Type B pancreatic cell (in vitro differentiated cells): Measurements from ENCODE around the gene UGT1A5. TPM values are rescaled to one million over a fixed set of nuclear protein-coding genes. Genes with fewer than 3 reads are reported as not detected.

ENCODE experiments used
- DNase-seq: peaks from one replicate; pipeline ENCODE4 v3.0.0; 2021; ENCODE audit warnings: mixed read lengths; ENCODE audit not compliant: unreplicated experiment; ENCODE audit errors: extremely low spot score
- H3K27ac Mint-ChIP-seq: 2 replicates; pipeline ENCODE4 v1.8.0; 2021; ENCODE audit warnings: mild to moderate bottlenecking, mixed read lengths
- H3K27me3 Mint-ChIP-seq: 2 replicates; pipeline ENCODE4 v1.8.0; 2021; ENCODE audit warnings: mixed read lengths
- H3K36me3 Mint-ChIP-seq: 2 replicates; pipeline ENCODE4 v1.8.0; 2021; ENCODE audit warnings: mixed read lengths
- H3K4me1 Mint-ChIP-seq: one replicate; pipeline ENCODE4 v1.8.0; 2021; ENCODE audit warnings: mixed read lengths; ENCODE audit not compliant: unreplicated experiment
- H3K4me3 Mint-ChIP-seq: 2 replicates; pipeline ENCODE4 v1.8.0; 2021; ENCODE audit warnings: mild to moderate bottlenecking, mixed read lengths
- H3K9me3 Mint-ChIP-seq: 2 replicates; pipeline ENCODE4 v1.8.0; 2021; ENCODE audit warnings: mixed read lengths
- total RNA-seq: library from RNA; stranded (reverse); gene quantifications from 2 replicates; pipeline ENCODE4 v1.2.1, GENCODE V29; 2021; ENCODE audit warnings: low replicate concordance
- TF ChIP-seq, protein P1 (sequence below): fragments of 200-600 bp; sonication (generic); conservative IDR thresholded peaks from 2 replicates; pipeline ENCODE4 v1.5.0; 2021; ENCODE audit warnings: antibody characterized with exemption, mild to moderate bottlenecking

UGT1A5 gene
- total RNA-seq, 1 donor from 2014 or later = not detected

DNA sequence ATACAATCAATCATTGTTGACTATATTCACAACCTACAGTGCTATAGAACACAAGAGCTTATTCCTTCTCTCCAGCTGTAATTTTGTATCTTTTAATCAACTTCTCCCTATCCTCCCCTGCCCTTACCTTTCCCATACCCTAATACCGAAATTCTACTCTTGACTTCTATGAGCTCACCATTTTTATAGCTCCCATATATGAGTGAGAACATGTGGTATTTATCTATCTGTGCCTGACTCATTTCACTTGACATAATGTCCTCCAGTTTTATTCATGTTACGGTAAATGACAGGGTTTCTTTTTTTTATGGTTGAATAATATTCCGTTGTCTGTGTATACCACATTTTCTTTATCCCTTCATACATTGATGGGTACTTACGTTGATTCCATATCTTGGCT, 68.1 kb downstream of the UGT1A5 start:
- TF ChIP-seq, protein P1, sequence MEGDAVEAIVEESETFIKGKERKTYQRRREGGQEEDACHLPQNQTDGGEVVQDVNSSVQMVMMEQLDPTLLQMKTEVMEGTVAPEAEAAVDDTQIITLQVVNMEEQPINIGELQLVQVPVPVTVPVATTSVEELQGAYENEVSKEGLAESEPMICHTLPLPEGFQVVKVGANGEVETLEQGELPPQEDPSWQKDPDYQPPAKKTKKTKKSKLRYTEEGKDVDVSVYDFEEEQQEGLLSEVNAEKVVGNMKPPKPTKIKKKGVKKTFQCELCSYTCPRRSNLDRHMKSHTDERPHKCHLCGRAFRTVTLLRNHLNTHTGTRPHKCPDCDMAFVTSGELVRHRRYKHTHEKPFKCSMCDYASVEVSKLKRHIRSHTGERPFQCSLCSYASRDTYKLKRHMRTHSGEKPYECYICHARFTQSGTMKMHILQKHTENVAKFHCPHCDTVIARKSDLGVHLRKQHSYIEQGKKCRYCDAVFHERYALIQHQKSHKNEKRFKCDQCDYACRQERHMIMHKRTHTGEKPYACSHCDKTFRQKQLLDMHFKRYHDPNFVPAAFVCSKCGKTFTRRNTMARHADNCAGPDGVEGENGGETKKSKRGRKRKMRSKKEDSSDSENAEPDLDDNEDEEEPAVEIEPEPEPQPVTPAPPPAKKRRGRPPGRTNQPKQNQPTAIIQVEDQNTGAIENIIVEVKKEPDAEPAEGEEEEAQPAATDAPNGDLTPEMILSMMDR = no peak
- H3K36me3 Mint-ChIP-seq = no peaks in the 10 kb centered on the region
- DNase-seq = no peak
- no peaks in the 10 kb centered on the region for H3K4me1 Mint-ChIP-seq
- peaks cover 3% of the 10 kb centered on the region for H3K9me3 Mint-ChIP-seq
- no peak overlapping the region for H3K4me3 Mint-ChIP-seq
- H3K27me3 Mint-ChIP-seq = peaks cover 29% of the 10 kb centered on the region
- no peak overlapping the region for H3K27ac Mint-ChIP-seq

DNA sequence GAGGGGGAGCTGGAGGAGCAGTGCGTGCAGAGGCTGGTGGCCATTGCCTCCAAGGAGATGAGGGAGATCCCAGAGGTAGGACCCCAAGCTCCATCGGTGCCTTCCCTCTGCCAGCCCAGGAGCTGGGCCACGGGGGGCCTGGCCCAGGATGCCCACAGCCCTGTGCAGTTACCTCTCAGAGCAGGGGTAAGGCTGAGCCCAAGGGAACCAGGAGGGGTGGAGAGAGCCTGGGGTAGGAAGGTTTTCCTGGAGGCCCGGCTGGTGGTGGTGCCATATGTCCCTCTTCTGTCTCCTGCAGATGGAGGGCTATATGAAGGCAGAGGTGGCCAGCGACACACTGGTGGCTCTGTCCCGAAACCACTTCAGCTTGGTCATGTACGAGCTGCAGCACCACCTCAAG, 76.8 kb downstream of the UGT1A5 start:
- H3K4me3 Mint-ChIP-seq = no peak overlapping the region
- TF ChIP-seq, protein P1 = no peak
- H3K36me3 Mint-ChIP-seq = no peaks in the 10 kb centered on the region
- H3K27me3 Mint-ChIP-seq = peaks cover 8% of the 10 kb centered on the region
- no peaks in the 10 kb centered on the region for H3K4me1 Mint-ChIP-seq
- H3K9me3 Mint-ChIP-seq = no peaks in the 10 kb centered on the region
- H3K27ac Mint-ChIP-seq = no peak overlapping the region
- no peak for DNase-seq

DNA sequence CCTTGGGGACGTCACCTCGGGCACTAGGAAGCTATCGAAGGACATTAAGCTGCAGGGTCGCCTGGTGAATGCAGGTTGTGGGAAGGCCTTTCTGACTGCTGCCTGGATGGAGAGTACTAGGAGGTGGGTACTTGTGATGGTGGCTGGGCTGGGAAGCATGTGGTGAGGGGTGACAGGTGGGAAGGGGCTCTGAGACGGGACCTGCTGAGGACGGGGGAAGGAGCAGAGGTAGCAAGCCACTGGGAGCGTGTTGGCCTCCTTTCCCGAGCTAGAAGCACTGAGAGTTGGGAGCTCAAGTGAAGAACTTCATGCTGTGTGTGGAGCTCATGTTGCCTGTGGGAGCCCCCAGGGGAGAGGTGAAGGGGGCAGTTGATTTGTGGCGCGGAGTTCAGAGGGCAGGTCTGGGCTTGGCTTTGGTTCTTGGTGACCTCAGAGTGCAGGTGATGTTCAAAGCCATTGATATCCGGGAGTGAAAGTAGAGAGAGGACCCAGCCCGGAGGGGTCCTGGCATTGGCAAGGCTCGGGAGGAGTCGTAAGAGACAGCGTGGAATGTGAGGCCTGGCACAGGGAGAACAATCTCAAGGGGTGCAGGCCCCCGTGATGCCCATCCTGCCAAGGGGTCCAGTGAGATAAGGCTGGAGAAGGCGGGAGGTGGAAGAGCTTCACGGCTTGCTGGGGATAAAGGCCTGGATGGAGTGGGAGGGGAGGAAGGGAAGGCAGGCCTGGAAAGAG, 78.6 kb downstream of the UGT1A5 start:
- Mint-ChIP-seq H3K36me3 (no peaks in the 10 kb centered on the region), H3K27ac (no peak overlapping the region), H3K9me3 (no peaks in the 10 kb centered on the region), H3K4me1 (no peaks in the 10 kb centered on the region), H3K27me3 (peaks cover 8% of the 10 kb centered on the region), H3K4me3 (no peak overlapping the region)
- TF ChIP-seq, protein P1 = no peak
- no peak for DNase-seq

DNA sequence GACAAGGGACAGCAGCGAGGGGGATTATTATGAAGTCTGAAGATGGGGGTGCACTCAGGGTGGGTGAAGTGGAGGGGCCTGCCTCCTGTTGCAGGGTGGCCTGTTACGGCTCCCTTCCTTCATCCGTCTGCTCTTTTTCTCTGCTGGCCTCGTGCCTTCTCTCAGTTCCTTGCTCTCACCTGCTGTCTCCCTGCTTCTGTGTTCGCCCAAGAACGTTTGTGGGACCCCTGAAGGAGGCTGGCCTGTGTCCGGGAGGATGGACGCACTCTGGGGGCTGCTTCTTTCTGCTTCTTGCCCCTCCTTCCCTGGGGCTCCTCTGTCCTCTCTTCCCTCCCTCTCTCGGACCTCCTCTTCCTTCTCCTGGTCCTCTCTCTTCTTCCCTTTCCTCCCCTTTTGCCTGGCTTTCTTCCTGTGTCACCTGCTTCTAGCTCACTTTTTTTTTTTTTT, 79.2 kb downstream of the UGT1A5 start:
- H3K27me3 Mint-ChIP-seq = peaks cover 8% of the 10 kb centered on the region
- no peak overlapping the region for H3K4me3 Mint-ChIP-seq
- H3K9me3 Mint-ChIP-seq = no peaks in the 10 kb centered on the region
- DNase-seq = no peak
- no peaks in the 10 kb centered on the region for H3K36me3 Mint-ChIP-seq
- H3K4me1 Mint-ChIP-seq = no peaks in the 10 kb centered on the region
- TF ChIP-seq, protein P1 = no peak
- no peak overlapping the region for H3K27ac Mint-ChIP-seq

DNA sequence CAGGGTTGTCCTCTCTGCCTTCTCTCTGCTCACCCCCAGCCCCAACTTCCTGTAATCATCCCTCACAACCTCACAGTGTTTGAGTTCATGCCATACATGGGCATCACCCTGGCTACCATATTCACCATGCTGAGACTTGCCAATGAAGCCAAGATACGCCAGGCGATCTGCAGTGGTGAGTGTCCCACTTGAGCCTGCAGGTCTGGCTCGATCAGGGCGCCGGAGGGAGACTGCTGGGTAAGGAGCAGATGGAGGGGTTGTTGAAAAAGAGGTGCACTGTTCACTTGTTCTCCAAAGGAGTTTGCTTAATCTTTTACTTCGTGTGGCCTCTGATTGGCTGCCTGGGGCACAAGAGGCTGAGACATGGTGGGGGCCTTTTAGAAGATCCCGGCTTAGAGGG, 80.0 kb downstream of the UGT1A5 start:
- peaks cover 8% of the 10 kb centered on the region for H3K27me3 Mint-ChIP-seq
- TF ChIP-seq, protein P1 = no peak
- H3K36me3 Mint-ChIP-seq = no peaks in the 10 kb centered on the region
- no peak overlapping the region for H3K27ac Mint-ChIP-seq
- H3K9me3 Mint-ChIP-seq = no peaks in the 10 kb centered on the region
- no peaks in the 10 kb centered on the region for H3K4me1 Mint-ChIP-seq
- DNase-seq = no peak
- H3K4me3 Mint-ChIP-seq = no peak overlapping the region
